Transverse colon (tissue), 4 donors: Measurements from ENCODE around the gene SESN3. TPM values are rescaled to one million over a fixed set of nuclear protein-coding genes. Genes with fewer than 3 reads are reported as not detected.

Experiments
- DNase-seq: peaks from one replicate; pipeline ENCODE4 v3.0.0-alpha.2; 2019
- H3K27ac ChIP-seq, 4 donors: fragments of 200-600 bp; sonication (generic); 2 replicates each; pipeline ENCODE4 v1.5.1; 2016 to 2018; ENCODE audit warnings: inconsistent platforms in 4 of 4
- H3K27me3 ChIP-seq: fragments of 200-600 bp; sonication (generic); 2 replicates; pipeline ENCODE4 v1.5.1; 2017; ENCODE audit warnings: inconsistent platforms
- H3K36me3 ChIP-seq, 4 donors: fragments of 200-600 bp; sonication (generic); 2 replicates each; pipeline ENCODE4 v1.5.1; 2017 to 2019; ENCODE audit warnings: inconsistent platforms in 4 of 4
- H3K4me1 ChIP-seq, 4 donors: fragments of 200-600 bp; sonication (generic); 2 replicates each; pipeline ENCODE4 v1.5.1; 2017 to 2020; ENCODE audit warnings: inconsistent platforms in 4 of 4
- H3K4me3 ChIP-seq, 4 donors: fragments of 200-600 bp; sonication (generic); 1 replicate in 1 of 4; 2 replicates in 3 of 4; pipeline versions ENCODE4 v1.5.1 to v1.6.1; 2017 to 2019; ENCODE audit warnings: inconsistent platforms in 4 of 4
- H3K9me3 ChIP-seq, 2 donors: fragments of 200-600 bp; sonication (generic); 2 replicates each; pipeline ENCODE4 v1.5.1; 2017 to 2019; ENCODE audit warnings: inconsistent platforms in 2 of 2
- CTCF ChIP-seq, 5 experiments: fragments of 200-600 bp in 3 of 5; fragments of 450-650 bp in 2 of 5; sonication (generic) in 3 of 5; IDR thresholded peaks; 1 replicate in 2 of 5; 2 replicates in 3 of 5; pipeline ENCODE4 v1.5.1; 2016 to 2017; ENCODE audit warnings: antibody characterized with exemption in 5 of 5, inconsistent platforms in 3 of 5, mild to moderate bottlenecking in 2 of 5, moderate library complexity in 1 of 5
- EP300 ChIP-seq: sonication (generic); formaldehyde crosslinking; IDR thresholded peaks from one replicate; pipeline ENCODE4 v1.6.1; 2017; ENCODE audit warnings: antibody characterized with exemption, low read depth
- POLR2A ChIP-seq: fragments of 450-650 bp; IDR thresholded peaks from one replicate; pipeline ENCODE4 v1.6.1; 2016; ENCODE audit warnings: antibody characterized with exemption, mild to moderate bottlenecking, moderate library complexity
- POLR2AphosphoS5 ChIP-seq, 3 donors: sonication (generic); formaldehyde crosslinking; IDR thresholded peaks; one replicate each; pipeline ENCODE4 v1.6.1; 2016; ENCODE audit warnings: antibody characterized with exemption in 3 of 3
- WGBS, 2 donors: methylation state at CpG; one replicate each; pipeline ENCODE4 v1.1.5; 2018; ENCODE audit warnings: low coverage in 1 of 2; 5-methylcytosine and 5-hydroxymethylcytosine counted together
- in situ Hi-C, 4 donors: fragments of 200-750 bp; cut with MboI; loops; one replicate each; pipeline versions ENCODE4 v1.15.0 to v1.15.1; 2017; ENCODE audit warnings: low sequenced_read_pairs in 3 of 4, low pct_ligation_motif_present in 1 of 4, low pct_unique_long_range_greater_than_20kb in 1 of 4
- intact Hi-C: fragments of 100-400 bp; cut with DNase I; formaldehyde crosslinking; loops from one replicate; pipeline ENCODE4 v1.15.1; 2023; ENCODE audit warnings: low total_unique reads
- total RNA-seq, 4 donors: library from RNA; depleted of rRNA; stranded (reverse); fragments of >200 nt; gene quantifications; one replicate each; pipeline ENCODE4 v1.1.0, GENCODE V29; 2016

The SESN3 gene
- total RNA-seq, 4 donors from 2014 or later: 3.4 to 16.8 (median 11.0) TPM

DNA sequence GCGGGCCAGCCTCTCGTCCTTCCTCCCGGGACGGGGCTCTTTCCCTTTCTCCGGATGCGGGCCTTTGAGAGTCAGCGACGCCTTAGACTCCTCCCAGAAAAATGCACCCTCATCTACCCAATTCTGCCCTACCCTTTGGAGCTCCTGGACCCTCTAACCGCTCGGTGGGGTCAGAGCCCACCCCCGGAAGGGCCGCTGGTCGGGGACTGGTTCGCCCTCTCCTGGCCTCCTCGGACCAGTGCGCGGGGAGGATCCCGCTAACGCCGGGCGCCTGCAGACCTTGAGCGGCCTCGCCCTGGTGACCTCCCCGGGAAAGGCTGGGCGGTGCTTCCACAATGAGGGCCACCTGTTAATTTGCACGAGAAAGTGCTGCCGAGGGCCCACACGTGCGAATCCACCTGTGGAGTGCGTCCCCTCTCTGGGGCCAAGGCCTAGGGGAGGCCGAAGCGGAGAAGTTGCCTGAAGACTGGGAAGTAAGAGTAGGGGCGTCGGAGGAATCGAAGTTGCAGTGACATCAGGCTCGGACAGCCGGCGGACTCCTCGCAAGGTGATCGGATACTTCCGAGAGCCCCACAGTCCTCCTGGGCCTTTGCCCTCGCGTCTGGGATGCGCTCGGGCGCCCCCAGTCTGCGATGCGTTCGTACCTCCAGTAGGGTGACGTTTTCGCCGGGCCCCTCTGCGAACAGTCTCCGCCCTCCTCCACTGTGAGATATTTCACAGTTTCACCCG lies 79.9 kb downstream of the SESN3 start:
- Histone ChIP-seq H3K9me3 (no peaks in the 10 kb centered on the region), H3K4me1 (peaks cover 0 to 25% (median 14%) of the 10 kb centered on the region in 4 donors), H3K27me3 (no peaks in the 10 kb centered on the region), H3K27ac (peak overlapping the region; percentile 86 to 93 (median 90)), H3K36me3 (no peaks in the 10 kb centered on the region), H3K4me3 (peak overlapping the region; percentile 25 to 54 (median 42))
- intact Hi-C loops (loop anchor here (1.0 to 2.0 kb wide), 2 partner anchors 82 to 553 kb away; no protein-coding TSS in a partner anchor), in situ Hi-C loops (loop anchor here in 3 of 4 donors (5.0 to 25.0 kb wide), 4 partner anchors 554 to 1286 kb away; no protein-coding TSS in a partner anchor)
- peak; percentile 95 for DNase-seq
- 8% methylated on average over 48 of the region's 55 CpGs; no CpG with 5 or more reads in 1 of the 2 donors for WGBS, 2 donors
- TF ChIP-seq EP300 (no peak), POLR2AphosphoS5 (IDR thresholded peaks at IDR 0.05) (peak; percentile 83 to 84 (median 84)), CTCF (IDR thresholded peaks at IDR 0.05) (peak; percentile 65 to 96 (median 79)), POLR2A (peak; percentile 74)

DNA sequence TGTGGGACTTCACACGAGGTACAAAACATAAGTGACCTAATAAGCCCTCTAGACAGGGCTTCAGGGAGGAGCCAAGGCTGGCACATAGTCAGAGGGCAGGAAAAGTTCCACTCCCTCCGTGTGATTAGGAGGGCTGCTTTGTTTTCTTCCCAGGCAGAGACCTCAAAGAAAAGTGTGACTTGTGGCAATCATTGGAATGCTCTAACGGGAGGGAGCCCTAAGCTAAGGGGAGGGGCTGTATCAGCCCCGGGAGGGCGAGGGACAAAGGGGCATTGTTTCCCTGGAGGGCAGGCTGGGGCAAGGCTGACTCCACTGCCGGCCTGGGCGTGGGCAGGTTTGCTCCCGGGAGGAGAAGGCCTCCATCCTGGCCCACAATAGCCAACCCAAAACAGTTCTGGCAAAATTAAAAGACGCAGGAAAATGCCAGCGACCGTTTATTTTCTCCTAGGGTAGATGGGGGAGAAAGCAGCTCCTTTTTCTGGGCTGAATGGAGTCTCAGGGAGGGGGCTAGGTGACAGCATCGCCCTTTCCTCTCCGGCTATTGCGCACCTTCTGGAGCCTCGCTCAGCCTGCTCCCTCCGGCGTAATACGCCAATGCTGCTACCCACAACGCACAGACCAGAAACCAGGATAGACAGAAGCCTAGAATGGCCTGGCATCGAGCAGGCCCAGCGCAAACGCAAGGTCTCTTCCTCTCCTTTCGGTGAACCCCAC lies 81.2 kb downstream of the SESN3 start:
- H3K4me1 ChIP-seq: peaks cover 0 to 25% (median 14%) of the 10 kb centered on the region in 4 donors
- DNase-seq: peak; percentile 57
- WGBS, 2 donors: 47% methylated on average over 21 of the region's 23 CpGs; no CpG with 5 or more reads in 1 of the 2 donors
- in situ Hi-C loops: loop anchor here (5.0 to 25.0 kb wide), 7 partner anchors 75 to 1287 kb away; partner anchors contain the start of gene SRSF8 (in 1 of the 4)
- TF ChIP-seq EP300 (no peak), POLR2A (no peak), POLR2AphosphoS5 (IDR thresholded peaks at IDR 0.05) (peak in 1 of 3 donors; percentile 28), CTCF (IDR thresholded peaks at IDR 0.05) (no peak)
- H3K9me3 ChIP-seq: no peaks in the 10 kb centered on the region
- H3K4me3 ChIP-seq: peak overlapping the region in 3 of 4 donors; percentile 38 to 54 (median 46)
- intact Hi-C loops: loop anchor here (2.0 kb wide), 1 partner anchor 81 kb away; no protein-coding TSS in a partner anchor
- no peaks in the 10 kb centered on the region for H3K36me3 ChIP-seq
- H3K27me3 ChIP-seq: no peaks in the 10 kb centered on the region
- H3K27ac ChIP-seq: peak overlapping the region; percentile 86 to 93 (median 90)

GRCh38 chr11:95148938-95149337 lies 82.1 kb downstream of the SESN3 start:
- DNase-seq: no peak
- in situ Hi-C loops (loop anchor here in 2 of 4 donors (10.0 to 25.0 kb wide), 3 partner anchors 74 to 162 kb away; partner anchors contain the start of gene SRSF8 (in 1 of the 2)), intact Hi-C loops (no loop called here)
- no peaks in the 10 kb centered on the region for H3K36me3 ChIP-seq
- no peaks in the 10 kb centered on the region for H3K27me3 ChIP-seq
- peaks cover 0 to 21% (median 14%) of the 10 kb centered on the region in 4 donors for H3K4me1 ChIP-seq
- no peak overlapping the region for H3K4me3 ChIP-seq
- no peaks in the 10 kb centered on the region for H3K9me3 ChIP-seq
- H3K27ac ChIP-seq: no peak overlapping the region
- no peak for TF ChIP-seq POLR2A
- no peak for TF ChIP-seq EP300
- TF ChIP-seq CTCF (IDR thresholded peaks at IDR 0.05): no peak
- TF ChIP-seq POLR2AphosphoS5 (IDR thresholded peaks at IDR 0.05): no peak
- WGBS, 2 donors: 0 to 51% methylated on average over 1 to 2 of the region's 2 CpGs

GRCh38 chr11:95148406-95148805 lies 82.6 kb downstream of the SESN3 start:
- TF ChIP-seq POLR2A: no peak
- TF ChIP-seq POLR2AphosphoS5 (IDR thresholded peaks at IDR 0.05): no peak
- TF ChIP-seq EP300: no peak
- no peak for TF ChIP-seq CTCF (IDR thresholded peaks at IDR 0.05)
- Histone ChIP-seq H3K27me3 (no peaks in the 10 kb centered on the region), H3K27ac (peak overlapping the region in 1 of 4 donors; percentile 48), H3K36me3 (no peaks in the 10 kb centered on the region), H3K4me1 (peaks cover 0 to 17% (median 12%) of the 10 kb centered on the region in 4 donors), H3K4me3 (no peak overlapping the region), H3K9me3 (no peaks in the 10 kb centered on the region)
- intact Hi-C loops: no loop called here
- in situ Hi-C loops: loop anchor here in 2 of 4 donors (10.0 to 25.0 kb wide), 3 partner anchors 74 to 161 kb away; partner anchors contain the start of gene SRSF8 (in 1 of the 2)
- no peak for DNase-seq
